Caco-2 (cell line): Measurements from ENCODE around the gene TEX51. TPM values are rescaled to one million over a fixed set of nuclear protein-coding genes. Genes with fewer than 3 reads are reported as not detected.

Experiments
- BruUV-seq: library from RNA; stranded (reverse); fragments of 400-500 nt; replicated peaks from 2 replicates; lab custom pipeline; 2021; lab: Mats Ljungman, UMichigan
- CTCF ChIA-PET: fragments of 300-600 bp; sonication (Branson Sonifier 250); formaldehyde crosslinking; loops from one replicate; lab custom pipeline; 2022; ENCODE audit warnings: antibody characterized with exemption; lab: Charles Lee
- POLR2A ChIA-PET: fragments of 300-600 bp; sonication (Branson Sonifier 250); formaldehyde crosslinking; loops from one replicate; lab custom pipeline; 2022; ENCODE audit warnings: antibody characterized with exemption; lab: Charles Lee
- DNase-seq, 2 experiments: peaks; one replicate each; pipeline versions ENCODE4 v3.0.0 to v3.0.0-alpha.2; 2020 to 2022
- H3K27me3 ChIP-seq: replicated peaks from 2 replicates; pipeline ENCODE4 v1.6.0; 2011; ENCODE audit warnings: low read length; ENCODE audit not compliant: control insufficient read depth, insufficient read depth
- H3K36me3 ChIP-seq: 2 replicates; pipeline ENCODE4 v1.5.1; 2011; ENCODE audit warnings: low read length; ENCODE audit not compliant: control insufficient read depth, insufficient read depth
- H3K4me1 ChIP-seq: fragments of 250-450 bp; sonication (Bioruptor Pico); 2 replicates; pipeline ENCODE4 v1.5.1; 2020; ENCODE audit warnings: mild to moderate bottlenecking
- H3K4me3 ChIP-seq: 2 replicates; pipeline ENCODE4 v1.5.1; 2011; ENCODE audit warnings: low read depth, mild to moderate bottlenecking, control low read depth, low read length
- H3K9me3 ChIP-seq: fragments of 250-450 bp; sonication (Bioruptor Pico); 2 replicates; pipeline ENCODE4 v1.5.1; 2020; ENCODE audit warnings: mild to moderate bottlenecking, moderate library complexity
- H3K27ac Mint-ChIP-seq: one replicate; pipeline ENCODE4 v1.8.0; 2022; ENCODE audit warnings: mixed read lengths; ENCODE audit not compliant: unreplicated experiment
- H3K27me3 Mint-ChIP-seq: one replicate; pipeline ENCODE4 v1.8.0; 2022; ENCODE audit warnings: mixed read lengths; ENCODE audit not compliant: insufficient read depth, unreplicated experiment
- H3K36me3 Mint-ChIP-seq: one replicate; pipeline ENCODE4 v1.8.0; 2022; ENCODE audit warnings: mild to moderate bottlenecking, mixed read lengths; ENCODE audit not compliant: insufficient read depth, unreplicated experiment
- H3K4me1 Mint-ChIP-seq: one replicate; pipeline ENCODE4 v1.8.0; 2022; ENCODE audit warnings: low read depth, mixed read lengths; ENCODE audit not compliant: unreplicated experiment
- H3K4me3 Mint-ChIP-seq: one replicate; pipeline ENCODE4 v1.8.0; 2022; ENCODE audit warnings: mild to moderate bottlenecking, moderate library complexity, mixed read lengths; ENCODE audit not compliant: unreplicated experiment
- H3K9me3 Mint-ChIP-seq: one replicate; pipeline ENCODE4 v1.8.0; 2022; ENCODE audit warnings: mixed read lengths; ENCODE audit not compliant: unreplicated experiment
- intact Hi-C: fragments of 100-400 bp; cut with micrococcal nuclease; formaldehyde crosslinking; loops from one replicate; pipeline ENCODE4 v1.10.0; 2022; ENCODE audit not compliant: unreplicated experiment
- total RNA-seq: library from RNA; stranded (reverse); gene quantifications from 2 replicates; pipeline ENCODE4 v1.2.3, GENCODE V29; 2022
- TF ChIP-seq, protein P1 (sequence below), 2 experiments: fragments of 200-600 bp in 1 of 2; IDR thresholded peaks; 1 replicate in 1 of 2; 2 replicates in 1 of 2; pipeline versions ENCODE4 v1.5.1 to v1.8.0; 2011 to 2022; ENCODE audit warnings: antibody characterized with exemption in 1 of 2, control low read depth in 1 of 2, inconsistent platforms in 1 of 2, low read depth in 1 of 2, low read length in 1 of 2, mild to moderate bottlenecking in 1 of 2, moderate library complexity in 1 of 2; ENCODE audit not compliant: insufficient read depth in 1 of 2, severe bottlenecking in 1 of 2, unreplicated experiment in 1 of 2

The TEX51 gene
- total RNA-seq, 1 experiment from 2014 or later = not detected

DNA sequence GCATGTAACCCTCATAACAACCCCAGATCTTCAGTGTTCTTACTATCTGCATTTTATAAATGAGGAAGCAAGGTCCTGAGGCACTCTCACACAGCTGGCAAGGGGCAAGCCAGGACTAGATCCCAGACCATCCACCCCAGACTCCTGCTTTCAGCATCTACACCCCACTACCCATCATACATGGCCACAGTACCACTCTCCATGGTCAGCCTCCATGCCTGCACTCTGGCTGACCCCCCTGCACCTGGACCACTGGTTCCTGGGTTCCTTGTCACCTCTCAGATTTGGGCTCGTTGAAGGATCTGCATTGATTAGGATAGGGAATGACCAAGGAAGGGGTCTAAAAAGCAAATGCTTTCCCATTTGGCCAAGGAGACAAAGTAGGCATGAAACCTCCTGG lies 36.0 kb upstream of the TEX51 start:
- peaks cover 13% of the 10 kb centered on the region for H3K9me3 Mint-ChIP-seq
- no peak overlapping the region for H3K4me3 Mint-ChIP-seq
- no TSS peak for BruUV-seq
- intact Hi-C loops = loop anchor here (10.0 kb wide), 1 partner anchor 112 kb away; no protein-coding TSS in a partner anchor
- Histone ChIP-seq H3K27me3 (no peaks in the 10 kb centered on the region), H3K9me3 (peaks cover 10% of the 10 kb centered on the region; the same call in 1 of the 2 replicates), H3K4me3 (no peak overlapping the region), H3K36me3 (no peaks in the 10 kb centered on the region), H3K4me1 (no peaks in the 10 kb centered on the region)
- DNase-seq = no peak
- peaks cover 14% of the 10 kb centered on the region for H3K27me3 Mint-ChIP-seq
- TF ChIP-seq, protein P1, sequence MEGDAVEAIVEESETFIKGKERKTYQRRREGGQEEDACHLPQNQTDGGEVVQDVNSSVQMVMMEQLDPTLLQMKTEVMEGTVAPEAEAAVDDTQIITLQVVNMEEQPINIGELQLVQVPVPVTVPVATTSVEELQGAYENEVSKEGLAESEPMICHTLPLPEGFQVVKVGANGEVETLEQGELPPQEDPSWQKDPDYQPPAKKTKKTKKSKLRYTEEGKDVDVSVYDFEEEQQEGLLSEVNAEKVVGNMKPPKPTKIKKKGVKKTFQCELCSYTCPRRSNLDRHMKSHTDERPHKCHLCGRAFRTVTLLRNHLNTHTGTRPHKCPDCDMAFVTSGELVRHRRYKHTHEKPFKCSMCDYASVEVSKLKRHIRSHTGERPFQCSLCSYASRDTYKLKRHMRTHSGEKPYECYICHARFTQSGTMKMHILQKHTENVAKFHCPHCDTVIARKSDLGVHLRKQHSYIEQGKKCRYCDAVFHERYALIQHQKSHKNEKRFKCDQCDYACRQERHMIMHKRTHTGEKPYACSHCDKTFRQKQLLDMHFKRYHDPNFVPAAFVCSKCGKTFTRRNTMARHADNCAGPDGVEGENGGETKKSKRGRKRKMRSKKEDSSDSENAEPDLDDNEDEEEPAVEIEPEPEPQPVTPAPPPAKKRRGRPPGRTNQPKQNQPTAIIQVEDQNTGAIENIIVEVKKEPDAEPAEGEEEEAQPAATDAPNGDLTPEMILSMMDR (IDR thresholded peaks at IDR 0.05; ENCODE audit: insufficient read depth in 1 of 2, low read depth in 1 of 2, low read length in 1 of 2, severe bottlenecking in 1 of 2, unreplicated experiment in 1 of 2) = no peak
- ChIA-PET POLR2A (no interaction called here), CTCF (no interaction called here)
- H3K36me3 Mint-ChIP-seq = no peaks in the 10 kb centered on the region
- H3K27ac Mint-ChIP-seq = no peak overlapping the region
- no peaks in the 10 kb centered on the region for H3K4me1 Mint-ChIP-seq

DNA sequence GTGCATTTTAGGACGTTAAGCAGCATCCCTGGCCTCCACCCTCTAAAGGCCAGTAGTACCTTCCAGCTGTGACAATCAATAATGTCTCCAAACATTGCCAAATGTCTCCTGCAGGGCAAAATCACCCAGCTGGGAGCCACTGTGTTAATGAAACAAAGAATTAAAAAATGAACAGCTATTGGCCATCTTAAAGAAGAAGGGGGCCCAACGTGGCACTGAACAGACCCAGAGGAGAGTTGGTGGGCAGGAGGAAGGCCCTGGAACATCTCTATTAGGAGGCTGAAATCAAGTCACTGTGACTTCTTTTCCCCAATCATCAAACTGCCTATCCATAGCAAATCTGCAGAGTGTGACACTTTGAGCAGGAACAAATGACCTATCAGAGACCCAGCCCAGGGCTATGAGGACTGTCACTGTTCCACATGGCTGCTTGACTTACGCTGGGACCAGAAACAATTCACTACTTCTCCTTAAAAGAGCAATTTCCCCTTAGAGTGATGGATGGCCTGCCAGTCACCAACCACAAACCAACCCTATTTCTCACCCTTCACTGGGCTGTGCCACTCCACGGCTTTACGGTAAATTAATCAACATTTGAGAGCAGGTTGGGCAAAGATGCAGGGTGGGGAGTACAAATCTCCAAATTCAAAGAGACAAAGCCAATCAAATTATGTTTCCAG lies 35.2 kb upstream of the TEX51 start:
- POLR2A ChIA-PET = no interaction called here
- Histone ChIP-seq H3K9me3 (peaks cover 10% of the 10 kb centered on the region; the same call in 1 of the 2 replicates), H3K27me3 (no peaks in the 10 kb centered on the region), H3K4me3 (no peak overlapping the region), H3K4me1 (no peaks in the 10 kb centered on the region), H3K36me3 (no peaks in the 10 kb centered on the region)
- no peak overlapping the region for H3K27ac Mint-ChIP-seq
- no TSS peak for BruUV-seq
- peaks cover 16% of the 10 kb centered on the region for H3K9me3 Mint-ChIP-seq
- no peaks in the 10 kb centered on the region for H3K36me3 Mint-ChIP-seq
- no peak for DNase-seq
- TF ChIP-seq, protein P1 (IDR thresholded peaks at IDR 0.05; ENCODE audit: insufficient read depth in 1 of 2, low read depth in 1 of 2, low read length in 1 of 2, severe bottlenecking in 1 of 2, unreplicated experiment in 1 of 2) = no peak
- peaks cover 16% of the 10 kb centered on the region for H3K27me3 Mint-ChIP-seq
- intact Hi-C loops = loop anchor here (10.0 kb wide), 1 partner anchor 111 kb away; no protein-coding TSS in a partner anchor
- CTCF ChIA-PET = no interaction called here
- H3K4me3 Mint-ChIP-seq = no peak overlapping the region
- H3K4me1 Mint-ChIP-seq = no peaks in the 10 kb centered on the region

DNA sequence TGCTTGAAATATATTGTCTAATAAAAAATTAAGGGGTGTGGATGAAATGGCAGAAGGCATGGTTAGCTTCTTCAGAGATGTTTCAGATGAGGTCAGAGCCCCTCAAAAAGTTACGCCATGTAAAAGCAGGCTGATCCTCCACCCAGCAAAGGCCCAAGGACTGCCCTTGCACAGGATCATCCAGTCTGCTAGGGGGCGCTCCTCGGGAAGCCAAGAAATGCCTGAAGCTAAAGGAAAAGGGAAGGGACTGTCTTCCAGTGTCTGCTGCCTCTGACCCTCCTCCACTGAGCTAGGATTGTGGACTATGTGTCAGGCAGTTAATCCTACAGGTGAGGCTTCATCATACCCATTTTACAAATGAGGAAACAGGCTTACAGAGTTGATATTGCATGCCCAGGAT lies 33.8 kb upstream of the TEX51 start:
- ChIA-PET CTCF (interaction anchor here (1.0 kb wide), 1 partner anchor 106 kb away, joined by 3 read pairs; no protein-coding TSS in a partner anchor), POLR2A (no interaction called here)
- DNase-seq = peak in 1 of 2 experiments; percentile 38

More for the DNA sequence above, 33.8 kb upstream of the TEX51 start:
- Histone ChIP-seq H3K4me3 (no peak overlapping the region), H3K36me3 (no peaks in the 10 kb centered on the region), H3K9me3 (peaks cover 10% of the 10 kb centered on the region; the same call in 1 of the 2 replicates), H3K27me3 (no peaks in the 10 kb centered on the region), H3K4me1 (no peaks in the 10 kb centered on the region)
- BruUV-seq = no TSS peak
- Mint-ChIP-seq H3K9me3 (peaks cover 16% of the 10 kb centered on the region), H3K36me3 (no peaks in the 10 kb centered on the region), H3K4me3 (no peak overlapping the region), H3K4me1 (no peaks in the 10 kb centered on the region), H3K27me3 (peaks cover 9% of the 10 kb centered on the region), H3K27ac (no peak overlapping the region)
- TF ChIP-seq, protein P1 (IDR thresholded peaks at IDR 0.05; ENCODE audit: insufficient read depth in 1 of 2, low read depth in 1 of 2, low read length in 1 of 2, severe bottlenecking in 1 of 2, unreplicated experiment in 1 of 2) = no peak
- intact Hi-C loops = loop anchor here (10.0 kb wide), 1 partner anchor 110 kb away; no protein-coding TSS in a partner anchor
